HG03103 (cell line): Measurements from ENCODE around the gene MAD1L1.

Experiments used
- ATAC-seq: cut with Tn5 transposase; IDR thresholded peaks from one replicate; pipeline ENCODE4 v1.9.1; 2021; ENCODE audit warnings: low read depth; ENCODE audit not compliant: unreplicated experiment

The MAD1L1 gene

GRCh38 chr7:2144926-2145325 is 87.8 kb downstream of the MAD1L1 start:
- no peak for ATAC-seq

GRCh38 chr7:2143981-2144595 is 88.7 kb downstream of the MAD1L1 start:
- no peak for ATAC-seq

GRCh38 chr7:2143450-2143849 is 89.3 kb downstream of the MAD1L1 start:
- ATAC-seq, result no peak

- ATAC-seq, result no peak
These were observed 90.4 kb downstream of the MAD1L1 start for GRCh38 chr7:2142386-2142785.

GRCh38 chr7:2141651-2142050 is 91.1 kb downstream of the MAD1L1 start:
- no peak for ATAC-seq

- no peak for ATAC-seq
These were observed 91.7 kb downstream of the MAD1L1 start for GRCh38 chr7:2141021-2141410.

- ATAC-seq, result no peak
These were observed 92.3 kb downstream of the MAD1L1 start for GRCh38 chr7:2140216-2141020.

- no peak for ATAC-seq
These were observed 93.6 kb downstream of the MAD1L1 start for GRCh38 chr7:2139004-2139699.

GRCh38 chr7:2138146-2138765 is 94.5 kb downstream of the MAD1L1 start:
- no peak for ATAC-seq

GRCh38 chr7:2134740-2135139 is 98.0 kb downstream of the MAD1L1 start:
- ATAC-seq, result no peak

GRCh38 chr7:2132243-2132642 is 100.5 kb downstream of the MAD1L1 start:
- no peak for ATAC-seq

- no peak for ATAC-seq
These were observed 100.9 kb downstream of the MAD1L1 start for GRCh38 chr7:2131800-2132199.

- ATAC-seq, result no peak
These were observed 101.4 kb downstream of the MAD1L1 start for GRCh38 chr7:2131341-2131740.

GRCh38 chr7:2130096-2130375 is 102.7 kb downstream of the MAD1L1 start:
- no peak for ATAC-seq

GRCh38 chr7:2129323-2130095 is 103.2 kb downstream of the MAD1L1 start:
- no peak for ATAC-seq

- no peak for ATAC-seq
These were observed 104.0 kb downstream of the MAD1L1 start for GRCh38 chr7:2128601-2129322.

- ATAC-seq, result no peak
These were observed 106.1 kb downstream of the MAD1L1 start for GRCh38 chr7:2126621-2127020.

GRCh38 chr7:2125931-2126330 is 106.8 kb downstream of the MAD1L1 start:
- ATAC-seq, result no peak

GRCh38 chr7:2124604-2125345 is 108.0 kb downstream of the MAD1L1 start:
- no peak for ATAC-seq
